HG03575 (cell line): ENCODE data around the gene HRH4.

ENCODE experiments used
- ATAC-seq: cut with Tn5 transposase; IDR thresholded peaks from one replicate; pipeline ENCODE4 v1.9.1; 2021; ENCODE audit not compliant: unreplicated experiment, insufficient number of reproducible peaks, low FRiP score; ENCODE audit errors: extremely low read depth

Gene HRH4

GRCh38 chr18:24462838-24463775 is 2.7 kb downstream of the HRH4 start:
- no peak for ATAC-seq

GRCh38 chr18:24465486-24465885 is 5.0 kb downstream of the HRH4 start:
- ATAC-seq = no peak

DNA sequence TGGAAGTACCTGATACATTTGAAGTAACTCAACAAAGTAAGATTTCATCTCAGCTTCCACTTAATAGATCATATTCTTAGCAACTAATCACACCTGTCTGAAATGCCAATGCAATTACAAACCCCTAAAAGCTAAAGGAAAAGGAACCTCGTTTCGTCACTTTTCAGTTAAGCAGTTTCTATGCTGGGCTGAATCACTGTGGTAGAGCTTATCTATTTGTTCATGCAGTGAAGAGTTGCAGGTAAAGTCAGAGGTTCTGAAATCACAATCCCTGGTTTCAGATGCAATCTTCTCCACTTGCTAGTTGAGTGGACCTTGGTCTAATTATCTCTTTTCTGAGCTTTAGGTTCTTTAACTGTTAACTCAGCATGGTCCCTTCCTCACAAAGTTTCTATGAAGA is 6.3 kb downstream of the HRH4 start:
- no peak for ATAC-seq

- no peak for ATAC-seq
Observed at GRCh38 chr18:24470022-24470618, 9.7 kb downstream of the HRH4 start.

- ATAC-seq = no peak
Observed at GRCh38 chr18:24470805-24471204, 10.4 kb downstream of the HRH4 start.

DNA sequence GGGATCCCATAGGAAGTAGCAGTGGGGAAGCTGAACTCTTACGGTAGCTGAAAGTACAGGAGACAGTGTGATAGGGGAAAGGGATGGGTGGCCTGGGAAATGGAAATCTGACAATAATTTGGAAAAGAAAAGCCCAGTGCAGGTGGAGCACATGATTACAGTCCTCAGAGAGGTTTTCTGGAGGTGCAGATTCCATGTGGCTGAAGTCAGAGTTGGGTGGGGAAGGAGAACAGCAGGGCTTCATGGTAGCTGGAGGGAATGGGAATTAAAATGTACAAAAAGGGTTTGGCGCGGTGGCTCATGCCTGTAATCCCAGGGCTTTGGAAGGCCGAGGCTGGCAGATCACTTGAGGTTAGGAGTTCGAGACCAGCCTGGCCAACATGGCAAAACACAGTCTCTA is 12.2 kb downstream of the HRH4 start:
- no peak for ATAC-seq

DNA sequence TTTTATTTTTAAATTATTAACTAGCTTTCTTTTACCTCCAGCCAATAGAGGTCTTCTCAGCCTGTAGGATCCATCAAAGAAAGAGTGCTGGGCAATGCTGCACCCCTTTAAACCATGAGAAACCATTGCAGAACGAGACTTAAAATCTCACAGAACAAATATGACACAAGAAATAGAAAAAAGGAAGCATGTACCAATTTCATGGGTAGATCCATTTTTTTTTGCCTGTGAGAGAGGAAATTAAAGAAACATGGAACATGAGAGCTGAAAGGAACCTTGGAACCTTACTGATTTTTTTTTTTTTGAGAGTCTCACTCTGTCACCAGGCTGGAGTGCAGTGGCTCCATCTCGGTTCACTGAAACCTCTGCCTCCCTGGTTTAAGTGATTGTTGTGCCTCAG is 14.0 kb downstream of the HRH4 start:
- ATAC-seq = no peak

DNA sequence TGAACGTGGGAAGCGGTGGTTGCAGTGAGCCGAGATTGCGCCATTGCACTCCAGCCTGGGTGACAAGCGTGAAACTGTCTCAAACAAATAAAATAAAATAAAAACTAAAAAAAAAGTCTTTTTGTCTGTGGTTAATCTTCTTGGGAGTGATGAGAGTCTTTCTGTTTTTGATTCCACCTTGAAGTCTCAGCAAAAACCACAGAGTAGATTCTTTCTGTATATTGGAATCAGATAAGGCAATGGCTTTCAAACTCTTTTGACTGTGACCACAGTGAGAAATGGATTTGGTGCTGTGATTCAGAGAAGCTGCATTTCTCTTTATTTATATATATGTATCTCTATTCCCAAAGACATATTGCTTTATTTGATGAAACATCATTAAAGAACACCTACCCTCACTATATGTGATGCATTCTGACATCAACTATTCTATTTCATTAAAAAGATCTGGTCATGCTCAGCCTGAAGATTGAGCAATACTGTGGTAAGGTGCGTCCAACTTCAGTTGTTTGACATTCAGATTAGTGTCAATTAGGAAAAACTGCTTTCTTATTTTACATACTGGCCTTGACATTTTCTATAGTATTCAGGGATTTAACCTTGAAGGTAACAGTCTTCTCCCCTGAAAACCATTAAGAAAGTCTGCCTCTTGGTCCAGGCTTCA is 15.6 kb downstream of the HRH4 start:
- ATAC-seq = no peak

DNA sequence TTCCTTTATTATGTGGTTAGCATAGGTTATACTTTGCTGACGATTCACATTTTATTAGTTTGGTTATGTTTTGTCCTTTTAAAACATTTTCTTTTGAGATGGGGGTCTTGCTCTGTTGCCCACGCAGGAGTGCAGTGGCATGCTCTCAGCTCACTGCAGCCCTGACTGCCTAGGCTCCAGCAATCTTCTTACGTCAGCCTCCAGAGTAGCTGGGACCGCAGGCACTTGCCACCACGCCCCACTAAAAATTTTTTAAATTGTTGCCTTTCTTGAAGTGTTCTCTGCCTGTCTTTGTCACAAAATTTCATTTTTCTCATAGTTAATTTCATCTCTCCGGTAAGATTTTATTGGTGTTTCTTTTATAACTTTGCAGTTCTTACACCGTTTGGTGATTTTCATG is 18.9 kb downstream of the HRH4 start:
- no peak for ATAC-seq

DNA sequence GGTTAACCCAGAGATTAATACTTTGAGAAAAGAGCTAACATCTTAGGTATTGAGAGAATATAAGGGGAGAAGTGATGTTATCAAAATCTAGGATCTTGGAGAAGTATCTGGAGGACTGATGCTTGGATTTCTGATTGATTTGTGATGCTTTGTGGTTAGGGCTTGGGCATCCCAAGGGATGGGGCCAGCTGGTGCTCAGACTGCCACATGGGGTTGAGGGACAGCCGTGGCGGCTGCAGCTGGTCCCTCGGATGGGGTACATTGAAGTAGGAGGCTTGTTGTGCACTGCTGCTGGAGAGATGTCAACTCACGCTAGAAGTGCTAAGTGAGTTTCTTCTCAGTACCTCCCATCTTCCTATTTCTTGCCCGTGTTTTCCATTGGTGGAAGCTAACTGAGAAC is 22.4 kb downstream of the HRH4 start:
- no peak for ATAC-seq

DNA sequence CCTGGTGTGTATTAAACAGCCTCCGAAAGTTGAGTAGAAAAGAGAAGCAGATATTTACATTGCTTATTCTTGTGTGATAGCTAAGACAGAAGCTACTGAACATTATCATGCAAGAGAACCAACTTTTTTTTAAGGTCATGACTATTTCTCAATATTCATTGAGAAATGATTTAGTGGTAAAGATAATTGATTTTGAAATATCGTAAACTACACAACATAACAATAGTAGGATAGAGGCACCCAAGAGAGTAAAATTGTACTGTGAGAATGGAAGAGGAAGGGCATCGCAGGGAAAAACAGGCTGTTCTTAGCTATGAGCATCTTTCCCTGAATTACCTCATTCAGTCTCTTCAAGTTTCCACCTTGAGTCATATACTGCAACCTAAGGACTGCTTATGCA is 25.2 kb downstream of the HRH4 start:
- ATAC-seq = no peak

GRCh38 chr18:24486684-24487083 is 26.2 kb downstream of the HRH4 start:
- no peak for ATAC-seq

DNA sequence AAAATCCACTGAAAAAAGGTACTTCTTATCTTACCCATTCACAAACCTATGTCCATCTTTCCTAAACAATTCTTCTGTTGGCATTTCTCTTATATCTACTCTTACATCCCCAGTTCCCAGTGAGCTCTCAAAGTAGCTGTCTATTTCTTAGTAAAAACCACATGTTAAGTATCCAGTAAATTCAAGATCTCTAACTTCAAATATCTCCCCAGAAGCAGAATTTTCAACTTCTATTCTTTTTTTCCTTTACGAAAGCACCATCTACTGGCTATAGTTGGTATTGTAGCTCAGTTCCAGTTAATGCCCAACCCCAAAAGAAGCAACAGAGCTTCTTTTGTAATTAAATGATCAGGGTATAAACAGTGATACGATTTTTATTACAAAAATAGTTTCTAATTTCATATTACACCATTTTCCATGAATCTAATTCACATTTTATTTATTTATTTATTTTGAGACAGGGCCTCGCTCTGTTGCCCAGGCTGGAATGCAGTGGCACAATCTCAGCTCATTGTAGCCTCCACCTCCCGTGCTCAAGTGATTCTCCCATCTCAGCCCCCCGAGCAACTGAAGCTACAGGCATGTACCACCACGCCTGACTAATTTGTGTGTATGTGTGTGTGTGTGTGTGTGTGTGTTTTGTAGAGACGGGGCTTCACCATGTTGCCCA is 28.5 kb downstream of the HRH4 start:
- ATAC-seq = no peak

- ATAC-seq = no peak
Observed at GRCh38 chr18:24490539-24490938, 30.1 kb downstream of the HRH4 start.

- ATAC-seq = peak; percentile 66
Observed at GRCh38 chr18:24491927-24492834, 31.7 kb downstream of the HRH4 start.

DNA sequence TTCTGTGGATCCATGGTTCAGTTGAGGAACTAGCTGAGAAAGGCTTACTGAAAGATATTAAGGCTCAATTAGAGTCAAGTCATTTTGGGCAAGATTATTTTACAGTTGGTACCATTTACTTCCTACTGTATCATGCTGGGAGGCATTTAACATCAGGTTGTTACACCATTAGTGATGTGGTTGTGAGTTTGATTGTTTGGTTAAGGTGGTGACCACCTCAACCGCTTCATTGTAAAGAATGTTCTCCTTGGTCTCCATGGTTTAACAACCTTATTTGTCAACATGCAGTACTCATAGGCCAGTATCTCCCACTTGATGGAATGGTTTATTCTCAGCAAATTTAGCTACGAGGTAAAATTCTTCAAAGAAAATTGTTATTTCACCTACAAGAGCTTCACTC is 34.1 kb downstream of the HRH4 start:
- no peak for ATAC-seq

DNA sequence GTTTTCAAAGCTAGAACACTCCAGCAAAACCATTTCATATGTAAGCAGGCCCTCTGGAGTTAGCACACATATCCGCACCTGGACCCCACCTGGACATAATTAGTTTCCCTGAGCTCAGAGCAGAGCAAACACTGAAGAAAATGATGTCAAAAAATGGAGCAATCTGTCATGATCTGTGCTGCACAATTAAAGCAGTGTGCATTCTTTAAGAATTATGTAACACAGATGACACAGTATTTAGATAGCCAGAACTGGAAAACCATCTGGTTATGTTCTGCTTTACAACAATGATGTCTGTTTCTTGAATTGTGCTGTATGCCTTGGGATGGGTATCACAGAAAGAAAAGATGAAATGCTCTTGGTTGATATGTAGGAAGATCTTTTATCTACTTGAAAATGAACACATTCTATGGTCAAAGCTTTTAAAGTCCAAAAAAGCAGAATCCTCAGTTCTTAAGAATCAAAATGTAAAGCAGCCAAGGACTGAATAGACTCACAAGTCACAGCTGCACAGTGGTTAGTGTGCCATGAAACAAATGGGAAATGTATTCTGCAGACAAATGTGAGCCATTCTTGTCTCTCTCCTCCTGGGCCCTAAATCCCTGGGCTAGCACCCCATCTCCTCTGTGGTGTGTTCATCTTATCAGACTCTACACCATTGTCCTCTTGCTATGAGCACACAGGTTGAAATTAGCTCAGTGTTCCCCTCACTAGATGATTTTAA is 36.8 kb downstream of the HRH4 start:
- ATAC-seq = no peak

DNA sequence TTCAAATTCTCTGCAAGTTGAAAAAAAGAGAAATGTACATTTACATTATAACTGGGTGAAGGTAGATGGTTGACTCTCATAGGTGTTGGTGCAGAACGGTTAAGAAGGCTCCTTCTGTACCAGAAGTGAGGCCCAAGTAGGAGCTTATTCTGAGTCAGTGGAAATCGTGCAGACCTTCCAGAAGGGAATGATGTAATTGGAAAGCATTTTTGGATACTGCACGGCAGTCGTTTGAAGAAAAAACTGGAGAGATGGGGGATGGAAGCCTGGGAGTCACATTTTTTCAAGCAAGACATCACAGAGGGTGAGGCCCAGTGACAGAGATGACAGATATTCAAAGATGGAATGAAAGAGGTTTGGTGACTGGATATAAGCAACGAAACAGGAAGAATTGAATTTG is 39.4 kb downstream of the HRH4 start:
- ATAC-seq = no peak
